CD4-positive, CD25-positive, alpha-beta regulatory T cell (primary cell): ENCODE results near the gene LOXHD1. TPM values are rescaled to one million over a fixed set of nuclear protein-coding genes. Genes with fewer than 3 reads are reported as not detected.

ENCODE experiments used
- ATAC-seq, 2 donors: fragments of 150-1000 bp; cut with Tn5 transposase; one replicate each; pipeline ENCODE4 v1.10.0; 2021; ENCODE audit warnings: low read depth in 2 of 2, moderate number of reproducible peaks in 2 of 2, moderate library complexity in 1 of 2
- DNase-seq, 3 donors: peaks; one replicate each; pipeline versions ENCODE4 v3.0.0 to v3.0.0-alpha.2; 2012 to 2022; ENCODE audit warnings: mixed read lengths in 1 of 3
- H3K27ac ChIP-seq: one replicate; pipeline ENCODE4 v1.7.0; 2013; ENCODE audit warnings: mild to moderate bottlenecking, low read length; ENCODE audit not compliant: insufficient read depth, poor library complexity, severe bottlenecking
- H3K27me3 ChIP-seq: one replicate; pipeline ENCODE4 v1.7.0; 2013; ENCODE audit warnings: low read length; ENCODE audit not compliant: control insufficient read depth, insufficient read depth
- H3K36me3 ChIP-seq: one replicate; pipeline ENCODE4 v1.7.0; 2013; ENCODE audit warnings: mild to moderate bottlenecking, low read length, moderate library complexity; ENCODE audit not compliant: control insufficient read depth, insufficient read depth
- H3K4me1 ChIP-seq: 2 replicates; pipeline ENCODE4 v1.7.0; 2013; ENCODE audit warnings: mild to moderate bottlenecking, low read length; ENCODE audit not compliant: insufficient read depth, control insufficient read depth, poor library complexity, severe bottlenecking
- H3K4me3 ChIP-seq: one replicate; pipeline ENCODE4 v1.7.0; 2013; ENCODE audit warnings: low read depth, mild to moderate bottlenecking, low read length, moderate library complexity
- H3K9me3 ChIP-seq, 2 experiments: 1 replicate in 1 of 2; 2 replicates in 1 of 2; pipeline ENCODE4 v1.7.0; 2013; ENCODE audit warnings: low read length in 2 of 2, mild to moderate bottlenecking in 1 of 2, moderate library complexity in 1 of 2; ENCODE audit not compliant: control insufficient read depth in 2 of 2
- H3K27ac Mint-ChIP-seq, 3 donors: one replicate each; pipeline ENCODE4 v1.8.0; 2020 to 2022; ENCODE audit warnings: mild to moderate bottlenecking in 3 of 3, mixed read lengths in 3 of 3, moderate library complexity in 2 of 3
- H3K27me3 Mint-ChIP-seq: one replicate; pipeline ENCODE4 v1.8.0; 2022; ENCODE audit warnings: mild to moderate bottlenecking, mixed read lengths
- H3K36me3 Mint-ChIP-seq: one replicate; pipeline ENCODE4 v1.8.0; 2020; ENCODE audit warnings: mixed read lengths
- H3K4me1 Mint-ChIP-seq, 4 donors: one replicate each; pipeline ENCODE4 v1.8.0; 2020 to 2022; ENCODE audit warnings: mixed read lengths in 4 of 4, mild to moderate bottlenecking in 1 of 4
- H3K4me3 Mint-ChIP-seq, 4 donors: one replicate each; pipeline ENCODE4 v1.8.0; 2020 to 2022; ENCODE audit warnings: mild to moderate bottlenecking in 4 of 4, mixed read lengths in 4 of 4, moderate library complexity in 3 of 4
- H3K9me3 Mint-ChIP-seq, 7 donors: one replicate each; pipeline ENCODE4 v1.8.0; 2020 to 2022; ENCODE audit warnings: mixed read lengths in 7 of 7, mild to moderate bottlenecking in 3 of 7, moderate library complexity in 2 of 7
- polyA plus RNA-seq, 4 donors: library from polyadenylated mRNA; unstranded; fragments of 300-500 nt; fragmentation: Illumina TruSeq; gene quantifications; one replicate each; pipeline ENCODE4 v1.2.3, GENCODE V29; 2021
- total RNA-seq: library from RNA; stranded (reverse); gene quantifications from one replicate; pipeline ENCODE4 v1.2.3, GENCODE V29; 2022

LOXHD1 gene
- total and polyA plus RNA-seq, 5 donors from 2014 or later: not detected

DNA sequence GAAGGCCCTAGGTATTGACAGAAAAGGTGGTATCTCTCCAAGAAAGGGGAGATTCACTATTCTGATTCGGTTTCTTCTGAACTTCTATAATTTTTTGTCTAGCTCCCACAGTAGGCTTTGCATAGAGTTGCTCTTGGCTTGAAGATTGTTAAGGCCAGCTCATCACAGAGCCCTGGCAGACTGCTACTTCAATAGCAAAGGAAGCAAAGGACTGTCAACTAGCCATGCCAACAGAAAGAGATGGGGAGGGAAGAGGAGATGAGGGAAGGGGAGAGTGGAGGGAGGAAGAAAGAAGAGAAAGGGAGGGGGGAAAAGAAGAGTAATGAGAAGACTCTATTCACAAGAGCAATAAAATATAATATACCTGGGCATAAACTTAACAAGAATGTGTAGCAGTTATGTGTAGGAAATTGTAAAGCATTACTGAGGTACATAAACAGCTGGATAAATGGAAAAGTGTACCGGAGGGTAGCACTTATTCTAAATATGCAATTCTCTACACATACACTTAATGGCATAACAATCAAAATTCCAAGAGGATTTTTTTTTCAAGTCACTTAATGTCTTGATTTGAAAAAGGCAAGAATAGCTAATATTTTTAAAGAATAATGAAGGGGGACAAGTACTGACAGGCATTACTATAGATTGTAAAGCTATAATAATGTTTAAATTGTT, 102.5 kb downstream of the LOXHD1 start:
- H3K9me3 Mint-ChIP-seq: peaks cover 0 to 3% (median 2%) of the 10 kb centered on the region in 7 donors
- Histone ChIP-seq H3K27ac (no peak overlapping the region), H3K4me3 (no peak overlapping the region), H3K4me1 (no peaks in the 10 kb centered on the region), H3K36me3 (no peaks in the 10 kb centered on the region), H3K27me3 (no peaks in the 10 kb centered on the region), H3K9me3 (no peaks in the 10 kb centered on the region)
- H3K27me3 Mint-ChIP-seq: no peaks in the 10 kb centered on the region
- H3K27ac Mint-ChIP-seq: peak overlapping the region in 1 of 3 donors; percentile 6
- H3K4me3 Mint-ChIP-seq: no peak overlapping the region
- no peaks in the 10 kb centered on the region for H3K36me3 Mint-ChIP-seq
- DNase-seq (no peak), ATAC-seq (no peak)
- no peaks in the 10 kb centered on the region for H3K4me1 Mint-ChIP-seq

DNA sequence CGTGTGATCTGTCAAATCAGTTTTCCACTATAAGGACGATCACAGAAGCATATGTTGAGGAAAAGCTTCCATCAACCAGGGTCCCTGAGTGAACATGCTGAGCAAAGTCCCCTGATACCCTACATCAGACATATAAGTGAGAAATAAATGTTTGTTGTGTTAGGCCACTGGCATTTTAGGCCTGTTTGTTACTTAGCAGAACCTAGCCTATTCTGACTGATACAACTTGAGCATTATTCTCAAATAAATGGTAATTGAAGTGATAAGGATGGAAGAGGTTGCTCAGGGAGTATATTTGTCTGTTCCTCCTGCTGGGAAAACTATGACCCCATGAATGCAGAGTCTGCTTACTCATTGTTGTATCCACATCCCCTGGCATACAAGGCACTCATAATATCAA, 106.4 kb downstream of the LOXHD1 start:
- no peak overlapping the region for H3K27ac Mint-ChIP-seq
- H3K27me3 Mint-ChIP-seq: peaks cover 4% of the 10 kb centered on the region
- H3K27ac ChIP-seq: no peak overlapping the region

DNA sequence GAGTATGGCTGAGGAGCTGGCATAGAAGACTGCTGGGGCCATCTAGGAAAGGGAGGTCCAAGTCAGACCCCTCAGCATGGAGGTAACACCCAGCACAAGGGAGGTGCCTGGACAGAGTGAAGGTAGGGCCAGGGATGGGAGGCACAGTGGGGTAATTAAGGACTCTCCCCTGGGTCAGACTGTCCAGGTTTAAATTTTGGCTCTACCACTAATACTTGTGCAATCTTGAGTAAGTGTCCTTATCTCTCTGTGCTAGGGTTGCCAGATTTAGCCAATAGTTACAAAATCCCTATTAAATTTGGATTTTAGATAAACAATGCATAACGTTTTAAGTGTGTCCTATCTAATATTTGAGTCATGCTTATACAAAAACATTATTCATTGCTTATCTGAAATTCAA, 109.5 kb downstream of the LOXHD1 start:
- H3K9me3 ChIP-seq: peaks cover 0 to 2% of the 10 kb centered on the region in 2 experiments
- Mint-ChIP-seq H3K27ac (no peak overlapping the region), H3K9me3 (peaks cover 0 to 5% (median 0%) of the 10 kb centered on the region in 7 donors), H3K27me3 (peaks cover 4% of the 10 kb centered on the region), H3K4me1 (no peaks in the 10 kb centered on the region), H3K4me3 (no peak overlapping the region), H3K36me3 (no peaks in the 10 kb centered on the region)
- no peaks in the 10 kb centered on the region for H3K36me3 ChIP-seq
- no peaks in the 10 kb centered on the region for H3K4me1 ChIP-seq
- ATAC-seq (no peak), DNase-seq (no peak)
- H3K27ac ChIP-seq: no peak overlapping the region
- no peak overlapping the region for H3K4me3 ChIP-seq
- H3K27me3 ChIP-seq: no peaks in the 10 kb centered on the region

More for the DNA sequence above, 106.4 kb downstream of the LOXHD1 start:
- Mint-ChIP-seq H3K9me3 (peaks cover 0 to 5% (median 2%) of the 10 kb centered on the region in 7 donors), H3K4me3 (no peak overlapping the region), H3K4me1 (no peaks in the 10 kb centered on the region), H3K36me3 (no peaks in the 10 kb centered on the region)
- DNase-seq (no peak), ATAC-seq (no peak)
- no peaks in the 10 kb centered on the region for H3K36me3 ChIP-seq
- no peak overlapping the region for H3K4me3 ChIP-seq
- H3K9me3 ChIP-seq: peaks cover 0 to 2% of the 10 kb centered on the region in 2 experiments
- H3K4me1 ChIP-seq: no peaks in the 10 kb centered on the region
- no peaks in the 10 kb centered on the region for H3K27me3 ChIP-seq

DNA sequence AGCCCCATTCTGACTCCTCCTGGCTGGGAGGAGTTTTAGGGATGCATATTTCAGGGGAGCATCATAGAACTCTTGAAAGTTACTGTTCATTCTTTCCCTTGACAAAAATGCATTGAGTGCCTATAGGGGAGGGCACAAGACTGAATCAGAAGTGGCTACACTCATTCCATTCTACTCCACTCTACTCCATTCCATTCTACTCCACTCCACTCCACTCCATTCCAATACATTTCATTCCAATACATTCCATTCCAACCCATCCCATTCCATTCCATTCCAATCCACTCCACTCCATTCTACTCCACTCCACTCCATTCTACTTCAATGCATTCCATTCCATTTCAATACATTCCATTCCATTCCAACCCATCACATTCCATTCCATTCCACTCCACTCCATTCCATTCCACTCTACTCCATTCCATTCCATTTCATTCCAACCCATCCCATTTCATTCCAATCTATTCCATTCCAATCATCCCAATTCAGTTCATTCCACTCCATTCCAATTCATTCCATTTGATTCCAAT, 110.8 kb downstream of the LOXHD1 start:
- no peaks in the 10 kb centered on the region for H3K4me1 Mint-ChIP-seq
- Histone ChIP-seq H3K4me1 (no peaks in the 10 kb centered on the region), H3K27me3 (no peaks in the 10 kb centered on the region), H3K4me3 (no peak overlapping the region), H3K9me3 (peaks cover 0 to 2% of the 10 kb centered on the region in 2 experiments), H3K27ac (no peak overlapping the region), H3K36me3 (no peaks in the 10 kb centered on the region)
- no peak overlapping the region for H3K27ac Mint-ChIP-seq
- no peak overlapping the region for H3K4me3 Mint-ChIP-seq
- H3K36me3 Mint-ChIP-seq: no peaks in the 10 kb centered on the region
- DNase-seq (no peak), ATAC-seq (no peak)
- H3K9me3 Mint-ChIP-seq: peaks cover 0 to 5% (median 0%) of the 10 kb centered on the region in 7 donors
- peaks cover 4% of the 10 kb centered on the region for H3K27me3 Mint-ChIP-seq

DNA sequence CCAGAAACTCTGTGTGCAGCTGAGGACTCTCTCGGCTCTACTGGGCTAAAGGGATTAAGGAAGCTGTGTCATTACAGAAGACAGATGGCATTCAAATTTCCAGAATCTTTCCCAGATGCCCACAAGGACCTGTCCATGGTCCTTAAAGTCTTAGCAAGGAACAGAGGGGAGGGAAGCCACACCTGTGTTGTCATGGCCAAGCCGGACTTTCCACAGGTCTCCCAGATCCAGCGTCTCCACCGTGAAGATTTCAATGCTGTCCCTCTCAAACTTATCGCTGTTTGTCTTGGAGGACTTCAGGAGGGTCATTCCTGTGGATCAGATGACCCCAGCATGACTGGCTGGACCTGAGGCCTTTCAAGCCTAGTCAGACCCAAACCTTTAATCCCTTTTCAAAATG, 114.5 kb downstream of the LOXHD1 start:
- H3K27me3 Mint-ChIP-seq: peaks cover 4% of the 10 kb centered on the region
- no peak for DNase-seq

DNA sequence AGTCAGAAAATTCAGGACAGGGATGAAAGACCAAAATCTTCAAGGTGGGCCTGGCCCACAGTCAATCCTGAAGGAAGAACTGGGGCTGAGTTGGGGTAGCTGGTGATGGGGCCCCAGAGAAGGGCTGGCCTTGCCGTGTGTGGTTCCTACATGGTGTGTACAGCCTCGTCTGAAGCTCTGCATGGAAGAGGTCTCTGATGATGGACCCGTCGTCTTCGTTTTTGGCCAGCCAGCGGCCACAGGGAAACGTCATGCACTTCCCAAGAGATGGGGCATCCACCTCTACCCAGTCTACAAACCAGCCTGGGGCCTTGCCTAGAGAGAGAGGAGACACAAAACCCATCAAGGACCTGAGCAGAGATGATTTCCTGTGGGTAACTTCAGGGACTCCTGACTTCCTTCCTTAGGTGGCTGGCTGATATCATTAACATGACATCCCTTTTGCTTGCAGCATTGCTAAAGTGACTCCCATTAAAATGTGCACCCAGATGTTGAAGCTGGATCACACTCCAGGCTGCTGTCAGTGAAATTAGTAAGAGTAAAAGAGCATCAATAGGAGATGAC, 115.3 kb downstream of the LOXHD1 start:
- H3K4me3 ChIP-seq: no peak overlapping the region
- peaks cover 0 to 2% of the 10 kb centered on the region in 2 experiments for H3K9me3 ChIP-seq
- peak in 1 of 3 donors; percentile 1 for DNase-seq
- no peaks in the 10 kb centered on the region for H3K4me1 ChIP-seq
- peaks cover 0 to 4% (median 0%) of the 10 kb centered on the region in 7 donors for H3K9me3 Mint-ChIP-seq
- no peaks in the 10 kb centered on the region for H3K36me3 ChIP-seq
- no peaks in the 10 kb centered on the region for H3K36me3 Mint-ChIP-seq
- H3K27ac ChIP-seq: no peak overlapping the region
- H3K4me3 Mint-ChIP-seq: no peak overlapping the region
- H3K27ac Mint-ChIP-seq: no peak overlapping the region
- H3K4me1 Mint-ChIP-seq: no peaks in the 10 kb centered on the region
- no peaks in the 10 kb centered on the region for H3K27me3 ChIP-seq
- ATAC-seq: no peak
- H3K27me3 Mint-ChIP-seq: peaks cover 4% of the 10 kb centered on the region

More for the DNA sequence above, 114.5 kb downstream of the LOXHD1 start:
- H3K27me3 ChIP-seq: no peaks in the 10 kb centered on the region
- no peak overlapping the region for H3K27ac ChIP-seq
- H3K4me1 ChIP-seq: no peaks in the 10 kb centered on the region
- no peaks in the 10 kb centered on the region for H3K4me1 Mint-ChIP-seq
- peaks cover 0 to 2% of the 10 kb centered on the region in 2 experiments for H3K9me3 ChIP-seq
- no peaks in the 10 kb centered on the region for H3K36me3 ChIP-seq
- no peak overlapping the region for H3K27ac Mint-ChIP-seq
- H3K9me3 Mint-ChIP-seq: peaks cover 0 to 4% (median 0%) of the 10 kb centered on the region in 7 donors
- no peak overlapping the region for H3K4me3 Mint-ChIP-seq
- H3K4me3 ChIP-seq: no peak overlapping the region
- H3K36me3 Mint-ChIP-seq: no peaks in the 10 kb centered on the region
- no peak for ATAC-seq

DNA sequence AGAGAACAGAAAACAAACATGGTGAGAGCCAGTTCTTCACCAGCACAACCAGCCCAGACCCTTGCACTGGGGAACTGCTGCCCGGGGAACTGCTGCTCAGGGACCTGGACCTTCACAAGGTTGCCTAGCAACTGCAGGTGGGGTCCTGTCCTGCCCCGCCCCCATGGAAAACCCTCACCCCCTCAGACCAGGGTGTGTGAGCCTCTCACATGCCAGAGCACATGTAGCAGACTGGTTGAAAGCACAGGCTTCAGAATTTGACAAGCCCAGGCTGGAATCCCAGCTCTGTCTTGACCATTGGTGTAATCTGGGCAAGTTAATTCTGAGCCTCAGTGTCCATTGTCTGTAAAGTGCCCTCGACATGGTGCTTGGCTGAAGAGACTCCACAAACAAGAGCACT, 118.6 kb downstream of the LOXHD1 start:
- H3K4me1 Mint-ChIP-seq: no peaks in the 10 kb centered on the region
- Histone ChIP-seq H3K36me3 (no peaks in the 10 kb centered on the region), H3K27ac (no peak overlapping the region), H3K4me1 (no peaks in the 10 kb centered on the region), H3K4me3 (no peak overlapping the region), H3K27me3 (no peaks in the 10 kb centered on the region), H3K9me3 (no peaks in the 10 kb centered on the region)
- H3K36me3 Mint-ChIP-seq: no peaks in the 10 kb centered on the region
- DNase-seq (no peak), ATAC-seq (no peak)
- no peak overlapping the region for H3K27ac Mint-ChIP-seq
- no peak overlapping the region for H3K4me3 Mint-ChIP-seq
- H3K9me3 Mint-ChIP-seq: peaks cover 0 to 2% (median 0%) of the 10 kb centered on the region in 7 donors
- no peaks in the 10 kb centered on the region for H3K27me3 Mint-ChIP-seq
